HG02759 (cell line): Measurements from ENCODE around the gene CRYAA.
"Not testable (repeated sequence)": the region's sequence is repeated elsewhere in the genome, so short reads cannot be mapped to it uniquely, and the experiment has no call there.

ENCODE experiments used
- ATAC-seq: cut with Tn5 transposase; IDR thresholded peaks from one replicate; pipeline ENCODE4 v1.9.1; 2021; ENCODE audit warnings: mild to moderate bottlenecking, moderate library complexity; ENCODE audit not compliant: unreplicated experiment

Gene CRYAA

DNA sequence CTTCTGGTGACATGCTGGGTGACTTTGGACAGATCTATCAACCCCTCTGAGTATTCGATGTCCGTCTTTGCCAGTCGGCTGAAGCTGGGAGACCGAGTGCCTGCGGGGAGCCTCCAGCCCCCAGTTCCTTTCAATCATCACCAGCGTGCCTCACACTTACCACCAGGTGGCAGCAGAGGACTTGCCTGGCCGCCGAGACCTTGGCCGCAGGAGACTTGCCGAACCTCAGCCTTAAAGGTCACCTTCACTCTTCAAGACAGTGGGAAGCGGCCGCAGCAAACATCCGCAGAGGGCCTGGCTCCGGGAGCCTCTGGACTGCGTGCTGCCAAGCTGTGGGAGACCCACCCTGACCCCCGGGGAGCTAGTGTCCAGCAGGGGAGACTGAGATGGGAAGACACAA is 7.8 kb downstream of the CRYAA start:
- ATAC-seq: not testable (repeated sequence)

DNA sequence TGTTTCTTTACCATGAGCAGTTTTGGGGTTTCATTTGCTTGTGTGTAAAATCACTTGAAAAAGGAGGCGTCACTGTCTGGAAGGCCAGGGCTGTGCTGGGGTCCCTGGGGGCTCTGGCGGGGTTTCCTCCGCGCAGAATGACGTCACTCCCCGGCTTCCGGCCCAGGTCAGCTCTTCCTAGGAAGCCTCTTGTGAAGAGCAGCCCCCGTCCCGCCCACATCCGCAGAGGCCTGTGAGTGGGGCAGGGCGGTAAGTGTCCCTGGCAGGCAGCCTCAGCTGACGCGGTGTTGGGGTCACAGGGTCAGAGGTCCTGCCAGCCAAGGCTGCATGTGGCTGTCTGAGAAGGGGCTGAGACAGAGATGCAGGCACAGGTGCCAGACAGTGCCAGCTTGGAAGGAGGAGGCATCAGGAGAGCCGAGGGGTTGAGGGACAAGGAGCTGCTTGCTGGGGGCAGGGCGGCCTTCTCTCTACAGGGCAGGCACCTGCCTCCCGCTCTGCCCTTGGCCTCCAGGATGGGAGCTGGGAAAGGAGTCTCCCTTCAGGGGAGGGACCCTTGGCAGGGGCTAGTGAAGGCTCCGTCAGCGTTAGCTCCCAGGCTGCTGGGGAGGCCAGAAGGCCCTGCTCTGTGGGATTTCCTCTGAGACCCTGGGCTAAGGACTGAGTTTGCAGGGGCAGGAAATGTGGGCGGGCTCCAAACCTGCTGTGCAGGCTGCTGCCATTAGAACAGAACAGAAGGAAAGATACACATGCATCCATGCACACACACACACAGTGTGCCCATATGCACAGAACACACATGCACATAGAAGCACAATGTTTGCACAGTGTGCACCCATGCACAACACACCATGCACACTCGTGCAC is 8.5 kb downstream of the CRYAA start:
- ATAC-seq: peak; percentile 55

DNA sequence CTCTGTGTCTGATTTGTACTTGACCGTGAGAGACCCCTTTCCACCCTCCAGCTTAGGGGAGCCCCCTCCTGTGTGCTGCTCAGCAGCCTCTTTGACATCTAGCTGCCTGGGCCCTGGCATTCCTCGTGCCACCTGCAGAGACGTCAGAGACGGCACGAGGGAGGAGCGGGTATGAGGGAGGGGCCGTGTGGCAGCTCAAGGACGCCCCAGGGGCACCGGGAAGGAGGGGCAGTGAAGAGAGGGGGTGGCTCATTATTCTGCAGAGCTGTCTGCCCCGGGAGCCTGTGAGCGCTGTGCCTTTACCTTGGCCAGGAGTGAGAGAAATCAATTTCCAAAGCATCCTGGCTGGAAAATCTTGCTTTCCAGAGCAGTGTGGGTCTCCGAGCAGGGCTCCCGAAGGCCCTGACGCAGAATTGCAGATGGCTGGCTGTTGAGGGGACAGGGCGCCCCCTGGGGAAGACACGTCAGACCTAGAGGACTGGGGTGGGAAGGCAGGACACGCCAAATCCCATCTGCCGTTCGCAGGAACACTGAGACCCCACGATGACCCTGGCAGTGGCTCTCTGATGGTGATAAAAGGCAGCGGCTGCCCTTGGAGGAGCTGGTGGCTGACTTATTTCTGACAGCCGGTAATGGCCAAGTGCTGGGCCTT is 9.5 kb downstream of the CRYAA start:
- not testable (repeated sequence) for ATAC-seq

DNA sequence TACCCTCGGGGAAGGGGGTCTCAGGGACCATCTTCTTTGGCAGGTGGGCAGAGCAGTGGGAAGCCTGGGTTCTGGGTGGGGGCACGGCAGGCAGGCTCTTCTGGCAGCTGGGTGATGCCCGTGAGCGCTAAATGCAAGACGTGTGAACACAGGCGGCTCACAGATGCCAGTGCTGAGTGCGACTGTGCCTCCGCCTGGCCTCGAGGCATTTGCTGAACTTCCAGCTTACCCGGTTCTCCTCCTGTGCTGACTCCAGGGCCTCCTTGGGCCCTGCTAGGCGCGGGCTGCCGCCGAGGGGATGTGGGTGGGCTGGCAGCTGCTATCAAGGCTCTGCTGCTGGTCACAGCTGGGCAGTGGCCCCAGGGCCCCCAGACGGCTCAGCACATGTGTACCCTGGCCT is 12.2 kb downstream of the CRYAA start:
- not testable (repeated sequence) for ATAC-seq

DNA sequence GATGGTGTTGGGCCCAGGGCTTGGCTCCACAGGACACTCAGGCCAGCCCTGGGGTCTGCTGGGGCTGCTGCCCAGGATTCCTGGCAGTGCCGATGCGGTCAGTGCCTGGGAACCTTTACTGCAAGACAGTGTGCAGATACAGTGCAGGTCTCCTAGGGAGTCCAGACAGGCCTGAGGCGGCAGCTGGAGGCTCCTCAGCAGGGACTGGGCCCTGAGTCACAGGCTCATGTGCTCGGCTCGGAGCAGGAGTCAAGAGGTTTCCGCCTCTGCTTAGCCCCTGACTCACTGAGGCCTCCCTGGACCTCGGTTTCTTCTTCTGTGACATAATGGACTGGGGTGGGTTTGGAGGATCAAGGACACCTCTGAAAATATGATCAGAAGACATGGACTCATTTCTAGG is 18.5 kb downstream of the CRYAA start:
- not testable (repeated sequence) for ATAC-seq

DNA sequence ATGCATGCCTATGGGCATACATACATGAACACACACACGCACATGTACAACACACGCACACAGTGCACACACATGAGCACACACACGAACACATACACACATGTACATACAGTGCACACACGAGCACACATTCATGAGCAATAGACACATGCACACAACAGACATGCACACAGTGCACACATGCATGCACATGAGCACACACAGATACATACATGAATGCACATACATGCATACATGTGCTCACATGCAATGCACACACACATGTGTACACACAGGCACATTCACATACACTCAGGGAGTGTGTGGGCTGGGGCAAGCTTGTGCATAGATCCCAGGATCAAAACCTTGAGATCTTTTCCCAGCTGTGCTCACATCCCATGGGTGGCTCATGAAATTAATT is 18.9 kb downstream of the CRYAA start:
- no peak for ATAC-seq

DNA sequence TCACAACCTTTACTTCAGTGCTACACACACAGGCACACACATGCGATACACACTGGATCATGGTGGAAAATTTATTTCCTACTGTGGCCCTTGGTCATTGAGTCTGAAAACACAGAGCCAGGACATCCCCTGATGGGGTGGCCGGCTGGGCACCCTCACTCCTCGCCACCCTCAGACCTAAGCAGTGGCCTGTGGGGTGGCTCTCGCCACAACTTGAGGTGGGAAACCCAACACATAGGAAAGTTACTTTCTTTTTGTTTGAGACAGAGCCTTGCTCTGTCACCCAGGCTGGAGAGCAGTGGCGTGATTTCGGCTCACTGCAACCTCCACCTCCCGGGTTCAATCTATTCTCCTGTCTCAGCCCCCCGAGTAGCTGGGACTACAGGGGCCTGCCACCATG is 19.4 kb downstream of the CRYAA start:
- ATAC-seq: no peak

DNA sequence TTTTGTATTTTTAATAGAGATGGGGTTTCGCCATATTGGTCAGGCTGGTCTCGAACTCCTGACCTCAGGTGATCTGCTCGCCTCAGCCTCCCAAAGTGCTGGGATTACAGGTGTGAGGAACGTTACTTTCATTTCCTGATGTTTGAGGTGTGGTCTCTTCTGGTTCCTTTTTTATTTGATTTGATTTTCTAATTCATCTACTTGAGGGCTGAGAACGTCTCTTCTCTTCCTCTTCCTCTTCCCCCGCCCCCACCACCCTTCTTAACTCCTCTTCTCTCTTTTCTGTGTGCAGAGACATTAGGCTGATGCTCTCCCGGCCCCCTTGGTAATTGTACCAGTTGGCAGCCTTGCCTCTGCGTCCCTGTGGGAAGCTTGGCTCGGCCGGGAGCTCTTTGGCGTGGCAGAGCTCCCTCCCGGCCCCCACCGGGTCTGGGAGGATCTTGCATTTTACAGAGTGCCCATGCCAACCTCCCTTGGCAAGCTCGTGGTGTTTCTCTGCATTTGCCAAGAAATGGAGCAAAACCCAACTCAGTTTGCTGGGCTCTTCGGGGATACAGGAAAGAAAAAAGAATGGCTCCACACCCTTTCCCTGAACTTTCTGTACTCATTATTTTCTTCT is 19.9 kb downstream of the CRYAA start:
- no peak for ATAC-seq

DNA sequence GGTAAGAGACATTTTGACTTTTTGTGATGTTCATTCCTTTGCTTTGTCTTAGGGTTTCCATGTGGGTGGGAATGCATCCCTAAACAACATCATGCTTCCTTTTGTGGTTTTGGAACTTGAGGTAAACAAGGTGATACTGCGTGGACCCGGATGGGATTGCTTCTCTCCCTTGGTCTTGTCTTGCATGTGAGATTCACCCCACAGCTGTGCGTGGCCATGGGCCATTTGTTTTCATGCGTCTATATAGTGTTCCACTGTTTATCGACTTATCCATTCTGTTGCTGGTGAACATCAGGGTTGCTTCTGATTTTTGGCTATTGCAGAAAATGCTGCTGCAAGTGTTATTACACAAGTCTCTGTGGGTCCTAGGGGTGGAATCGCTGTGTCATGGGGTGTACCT is 21.1 kb downstream of the CRYAA start:
- ATAC-seq: no peak

DNA sequence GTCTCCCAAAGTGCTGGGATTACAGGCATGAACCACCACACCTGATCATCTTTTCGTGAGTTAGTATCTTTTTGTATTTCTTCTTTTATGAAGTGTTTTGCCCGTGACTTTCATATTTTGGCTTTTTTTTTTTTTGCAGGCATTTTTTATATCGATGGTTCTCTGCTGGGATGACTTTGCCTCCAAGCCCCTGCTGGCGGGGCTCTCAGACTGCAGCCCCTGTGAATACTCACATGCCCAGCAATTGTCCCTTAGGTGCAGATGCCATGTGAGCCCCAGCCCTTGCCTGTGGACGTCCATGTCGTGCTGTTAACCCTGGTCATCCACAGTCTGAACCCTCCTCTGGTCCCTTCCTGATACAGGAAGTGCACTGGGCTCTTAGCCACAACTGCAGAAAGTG is 21.7 kb downstream of the CRYAA start:
- no peak for ATAC-seq

DNA sequence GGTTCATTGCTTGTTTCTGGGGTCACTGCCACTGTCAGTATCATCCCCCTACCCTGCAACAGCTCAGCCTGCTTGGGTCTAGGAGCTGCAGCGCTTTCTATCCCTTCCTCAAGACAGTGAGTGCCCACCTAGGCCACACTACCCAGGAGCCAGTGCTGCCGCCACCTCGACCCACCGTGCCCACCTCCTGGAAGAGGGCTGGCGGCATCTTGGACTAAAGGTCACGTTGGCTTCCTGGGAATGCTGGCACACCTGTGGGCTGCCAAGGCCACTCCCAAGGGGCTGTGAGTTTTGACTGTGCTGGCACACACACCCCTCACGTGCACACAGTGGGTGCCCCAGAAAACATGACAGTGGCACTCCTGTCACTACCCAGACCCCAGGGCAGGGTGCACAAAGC is 22.1 kb downstream of the CRYAA start:
- ATAC-seq: no peak

DNA sequence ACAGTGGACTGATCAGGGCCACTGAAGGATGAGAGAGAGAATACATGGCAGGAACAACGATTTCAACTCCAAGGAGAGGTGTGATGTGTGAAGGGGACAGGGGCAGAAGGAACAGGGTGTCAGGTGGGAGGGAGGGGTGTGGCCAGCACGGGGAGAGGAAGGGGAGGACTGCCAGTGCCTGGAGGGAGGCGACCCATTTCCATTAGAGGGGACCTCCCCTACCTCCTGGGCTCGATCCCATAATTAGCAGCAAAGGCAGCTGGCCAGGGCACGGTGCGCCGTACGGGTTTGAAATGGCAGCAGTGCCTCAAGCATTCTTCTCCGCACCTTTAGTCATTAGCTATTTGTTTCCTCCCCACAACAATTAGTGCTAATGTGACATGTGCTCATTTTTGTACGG is 22.7 kb downstream of the CRYAA start:
- ATAC-seq: no peak

DNA sequence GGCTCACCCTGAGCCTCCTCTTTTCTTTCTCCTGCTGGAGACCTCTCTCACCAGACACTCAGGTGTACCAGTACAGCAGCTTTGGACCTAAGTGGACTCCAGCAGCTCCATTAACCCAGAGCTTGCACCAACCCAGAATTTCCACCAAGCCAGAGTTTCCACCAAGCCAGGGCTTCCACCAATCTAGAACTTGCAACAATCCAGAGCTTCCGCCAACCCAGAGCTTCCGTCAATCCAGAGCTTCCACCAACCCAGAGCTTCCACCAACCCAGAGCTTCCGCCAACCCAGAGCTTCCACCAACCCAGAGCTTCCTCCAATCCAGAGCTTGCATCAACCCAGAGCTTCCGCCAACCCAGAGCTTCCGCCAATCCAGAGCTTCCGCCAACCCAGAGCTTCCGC is 23.2 kb downstream of the CRYAA start:
- ATAC-seq: no peak

DNA sequence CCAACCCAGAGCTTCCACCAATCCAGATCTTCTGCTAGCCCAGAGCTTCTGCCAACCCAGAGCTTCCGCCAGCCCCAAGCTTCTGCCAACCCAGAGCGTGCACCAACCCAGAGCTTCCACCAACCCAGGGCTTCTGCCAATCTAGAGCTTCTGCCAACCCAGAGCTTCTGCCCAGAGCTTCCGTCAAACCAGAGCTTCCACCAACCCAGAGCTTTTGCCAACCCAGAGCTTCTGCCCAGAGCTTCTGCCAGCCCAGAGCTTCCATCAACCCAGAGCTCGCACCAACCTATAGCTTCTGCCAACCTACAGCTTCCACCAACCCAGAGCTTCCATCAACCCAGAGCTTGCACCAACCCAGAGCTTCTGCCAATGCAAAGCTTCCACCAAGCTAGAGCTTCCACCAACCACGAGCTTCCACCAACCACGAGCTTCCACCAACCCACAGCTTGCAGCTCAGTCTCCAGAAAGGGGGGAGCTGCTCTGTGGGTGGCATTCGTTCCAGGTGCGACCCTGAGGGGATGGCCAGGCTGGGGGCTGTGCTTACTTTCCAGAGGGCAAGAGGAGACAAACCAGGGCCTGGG is 23.8 kb downstream of the CRYAA start:
- no peak for ATAC-seq

DNA sequence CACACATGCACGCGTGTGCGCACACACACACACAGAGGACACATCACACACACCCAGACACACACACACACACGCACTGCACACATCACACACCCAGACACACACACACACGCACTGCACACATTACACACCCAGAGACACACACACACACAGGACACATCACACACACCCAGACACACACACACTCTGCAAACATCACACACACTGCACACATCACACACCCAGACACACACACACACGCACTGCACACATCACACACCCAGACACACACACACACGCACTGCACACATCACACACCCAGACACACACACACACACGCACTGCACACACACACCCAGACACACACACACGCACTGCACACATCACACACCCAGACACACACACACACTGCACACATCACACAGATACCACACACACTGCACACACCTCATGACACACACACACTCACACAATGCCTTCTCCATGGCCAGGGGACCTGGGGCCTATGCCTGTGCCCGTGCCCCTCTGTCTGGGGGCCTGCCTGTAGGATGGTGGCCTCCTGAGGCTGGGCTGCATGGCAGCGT is 24.4 kb downstream of the CRYAA start:
- no peak for ATAC-seq

DNA sequence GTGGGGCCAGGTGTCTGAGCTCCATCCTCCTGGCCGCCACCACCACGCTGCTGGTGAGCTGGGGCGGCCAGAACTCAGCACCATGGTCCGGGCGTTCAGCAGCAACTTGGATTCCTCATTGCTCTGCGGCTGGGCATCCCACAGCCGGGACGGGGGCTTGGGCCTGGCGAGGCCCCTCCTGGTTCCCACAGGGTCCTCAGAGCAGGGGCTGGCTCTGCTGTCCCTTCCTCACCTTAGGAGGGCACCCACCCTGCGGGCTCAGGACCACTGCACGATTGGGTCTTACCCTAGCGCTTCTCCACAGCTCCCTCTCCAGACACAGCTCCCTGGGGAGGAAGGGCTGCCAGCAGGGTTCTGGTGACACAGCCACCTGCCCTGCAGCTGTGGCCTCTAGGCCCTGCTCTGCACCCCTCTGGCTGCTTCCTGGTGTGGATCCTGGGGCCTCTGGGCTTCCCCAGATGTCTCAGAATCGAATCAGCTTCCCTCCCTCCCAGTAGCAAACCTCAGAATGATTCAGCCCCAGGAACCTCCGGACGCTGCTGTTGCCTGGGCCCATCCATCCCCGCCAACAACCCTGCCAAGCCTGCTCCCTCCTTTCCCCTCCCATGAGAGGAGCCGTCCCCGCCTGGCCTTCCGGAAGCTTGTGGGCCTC is 25.0 kb downstream of the CRYAA start:
- ATAC-seq: no peak

DNA sequence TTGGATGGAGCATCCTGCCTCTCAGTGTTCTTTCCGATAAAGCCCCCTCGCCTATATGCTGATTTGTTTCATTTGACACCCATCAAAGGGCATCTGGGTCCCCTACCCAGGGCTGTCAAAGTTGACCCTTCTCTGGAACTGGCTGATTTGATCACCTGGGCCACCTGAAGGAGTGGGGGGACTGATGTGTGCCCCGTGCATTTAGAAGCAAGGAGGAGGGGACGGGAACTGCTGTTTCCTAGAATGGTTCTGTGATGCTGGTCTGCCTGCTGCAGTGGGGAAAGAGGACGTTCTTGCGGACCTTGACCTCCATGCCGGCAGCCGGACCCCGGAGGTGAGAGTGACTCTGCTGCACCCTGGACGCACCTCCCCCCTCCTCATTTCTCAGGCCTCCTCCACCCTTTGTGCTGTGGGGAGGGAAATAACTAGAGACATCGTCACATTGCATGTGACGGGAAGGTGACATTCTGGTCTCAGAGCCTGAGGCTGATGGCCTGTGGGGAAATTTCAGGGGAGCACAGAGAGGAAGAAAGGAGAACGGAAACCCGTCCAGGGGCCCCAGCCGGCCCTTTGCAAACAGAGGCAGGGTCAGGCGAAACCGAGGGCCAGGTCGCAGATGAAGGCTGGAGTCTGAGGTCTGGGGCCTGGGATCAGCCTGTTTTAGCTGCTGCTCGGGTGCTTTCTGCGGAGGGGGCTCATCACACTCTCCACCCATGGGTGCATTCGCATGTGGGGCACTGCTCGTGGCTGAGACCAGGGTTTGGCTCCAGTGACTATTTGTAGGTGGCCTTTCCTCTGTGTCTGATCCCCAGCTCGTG is 25.7 kb downstream of the CRYAA start:
- no peak for ATAC-seq

DNA sequence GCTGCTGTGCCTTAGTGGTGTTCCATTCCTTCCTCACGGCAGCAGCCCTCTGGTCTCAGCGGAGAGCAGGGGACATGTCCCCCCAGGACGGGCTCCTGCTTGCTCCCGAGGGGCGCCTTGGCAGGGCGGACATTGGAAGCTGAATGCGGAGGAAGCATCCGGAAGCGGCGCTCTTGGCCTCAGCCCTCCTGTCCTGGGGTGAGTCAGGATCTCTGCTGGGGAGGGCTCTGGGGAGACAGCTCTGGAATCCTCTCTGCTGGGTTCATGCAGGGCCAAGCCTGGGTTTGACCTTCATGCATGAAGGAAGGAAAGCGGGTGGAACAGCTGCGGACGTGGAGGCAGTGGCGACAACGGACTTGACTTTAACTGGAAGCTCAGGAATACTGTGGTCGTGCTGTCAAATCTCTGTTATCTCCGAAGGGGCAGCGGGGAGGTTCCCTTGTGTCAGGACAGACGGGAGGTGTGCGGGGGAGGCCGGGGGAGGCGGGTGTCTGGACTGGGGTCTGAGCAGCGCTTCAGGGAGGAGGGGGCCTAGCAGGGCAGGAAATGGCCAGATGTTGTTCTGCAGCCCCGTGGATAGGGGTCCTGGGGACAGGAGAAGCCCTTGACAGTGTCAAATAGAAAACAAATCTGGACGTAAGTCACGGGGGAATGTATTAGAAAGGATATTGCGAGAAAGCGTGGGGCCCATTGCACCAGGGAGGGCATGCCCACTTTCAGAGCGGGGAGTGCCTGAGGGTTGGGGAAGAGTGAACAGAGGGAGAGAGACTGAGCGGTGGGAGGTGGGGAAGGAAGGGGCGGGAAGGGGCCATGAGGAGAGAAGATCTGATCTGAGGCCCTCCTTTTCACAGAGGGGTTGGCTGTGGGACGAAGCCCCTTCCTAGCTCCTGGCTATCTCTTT is 26.6 kb downstream of the CRYAA start:
- ATAC-seq: no peak

DNA sequence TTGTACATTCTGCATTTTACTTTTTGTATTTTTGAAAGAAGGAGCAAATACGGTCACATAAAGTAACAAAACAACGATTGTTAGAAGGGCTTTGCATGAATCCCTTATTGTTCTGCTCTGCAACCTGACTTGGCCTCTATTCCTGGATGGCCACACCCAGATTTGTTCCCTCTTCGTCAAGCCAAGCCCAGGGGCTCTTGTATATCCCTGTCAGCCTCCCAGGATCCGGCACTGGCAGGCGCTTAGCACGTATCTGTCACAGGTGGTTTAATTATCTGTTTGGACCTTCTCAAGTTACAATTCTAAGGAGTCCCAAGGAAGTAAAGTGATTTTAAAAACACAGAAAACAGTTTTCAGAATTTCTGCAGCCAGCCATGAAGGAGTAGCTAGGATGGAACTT is 28.0 kb downstream of the CRYAA start:
- no peak for ATAC-seq
